ENCODE data around the gene JPT2.

JPT2 gene

DNA sequence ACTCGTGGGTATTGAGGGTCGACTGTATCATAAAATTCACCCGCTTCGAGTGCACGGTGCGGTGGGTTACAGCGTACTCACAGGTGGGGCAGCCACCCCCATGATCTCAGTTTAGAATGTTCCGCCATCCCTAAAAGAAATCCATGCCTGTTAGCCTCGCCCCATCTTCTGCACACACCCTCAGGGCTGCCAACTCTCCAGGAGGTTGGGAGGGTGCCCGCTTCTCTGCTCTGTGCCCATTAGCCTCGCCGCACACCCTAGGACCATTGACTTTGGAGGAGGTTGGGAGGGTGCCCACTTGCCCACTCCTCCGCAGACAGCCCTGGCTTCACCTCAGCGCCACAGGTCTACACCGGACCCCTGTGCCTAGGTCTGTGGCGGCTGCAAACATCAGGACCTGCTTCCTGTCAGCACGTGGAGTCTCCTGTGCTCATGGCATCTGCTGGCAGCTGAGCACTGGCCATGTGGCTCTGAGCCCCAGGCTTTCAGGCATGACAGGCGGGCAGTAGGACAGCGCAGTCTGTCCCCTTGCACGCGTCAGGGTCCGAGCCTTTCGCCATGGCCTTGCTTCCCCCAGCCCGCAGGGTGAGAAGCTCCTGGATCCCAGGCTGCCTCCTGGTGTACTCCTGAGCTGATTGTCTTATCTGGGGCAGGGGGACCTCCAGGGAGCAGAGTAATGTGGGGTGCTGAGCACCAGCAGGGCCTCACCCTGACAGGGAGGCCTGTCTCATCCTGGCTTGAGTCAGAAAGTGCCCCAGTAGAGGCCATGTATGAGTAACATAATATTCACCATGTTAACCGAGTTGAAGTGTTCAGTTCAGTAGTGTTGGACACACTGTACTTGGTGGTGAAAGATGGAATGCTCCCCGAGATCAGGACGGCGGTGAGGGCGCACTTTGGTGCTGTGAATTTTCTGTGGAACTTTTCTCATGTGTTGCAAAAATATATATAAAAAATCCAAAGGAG, 71.4 kb downstream of the JPT2 start:
- H3K4me3 ChIP-seq (replicated peaks; ENCODE audit: low read depth, low read length) = no peak overlapping the region
- DNase-seq (ENCODE audit: extremely low read depth, insufficient read length) = no peak
- H3K27me3 ChIP-seq (replicated peaks; ENCODE audit: control insufficient read depth, insufficient read depth, low read length) = no peaks in the 10 kb centered on the region
- peaks cover 28% of the 10 kb centered on the region for H3K36me3 ChIP-seq (ENCODE audit: control insufficient read depth, insufficient read depth, low read length)
- no peak for TF ChIP-seq CTCF (IDR thresholded peaks at IDR 0.05; ENCODE audit: insufficient read depth, low read length, poor library complexity, severe bottlenecking)
